HG03571 (cell line): Measurements from ENCODE around the gene ADAM8.

Experiments used
- ATAC-seq: cut with Tn5 transposase; IDR thresholded peaks from one replicate; pipeline ENCODE4 v1.9.1; 2021; ENCODE audit not compliant: unreplicated experiment

The ADAM8 gene

DNA sequence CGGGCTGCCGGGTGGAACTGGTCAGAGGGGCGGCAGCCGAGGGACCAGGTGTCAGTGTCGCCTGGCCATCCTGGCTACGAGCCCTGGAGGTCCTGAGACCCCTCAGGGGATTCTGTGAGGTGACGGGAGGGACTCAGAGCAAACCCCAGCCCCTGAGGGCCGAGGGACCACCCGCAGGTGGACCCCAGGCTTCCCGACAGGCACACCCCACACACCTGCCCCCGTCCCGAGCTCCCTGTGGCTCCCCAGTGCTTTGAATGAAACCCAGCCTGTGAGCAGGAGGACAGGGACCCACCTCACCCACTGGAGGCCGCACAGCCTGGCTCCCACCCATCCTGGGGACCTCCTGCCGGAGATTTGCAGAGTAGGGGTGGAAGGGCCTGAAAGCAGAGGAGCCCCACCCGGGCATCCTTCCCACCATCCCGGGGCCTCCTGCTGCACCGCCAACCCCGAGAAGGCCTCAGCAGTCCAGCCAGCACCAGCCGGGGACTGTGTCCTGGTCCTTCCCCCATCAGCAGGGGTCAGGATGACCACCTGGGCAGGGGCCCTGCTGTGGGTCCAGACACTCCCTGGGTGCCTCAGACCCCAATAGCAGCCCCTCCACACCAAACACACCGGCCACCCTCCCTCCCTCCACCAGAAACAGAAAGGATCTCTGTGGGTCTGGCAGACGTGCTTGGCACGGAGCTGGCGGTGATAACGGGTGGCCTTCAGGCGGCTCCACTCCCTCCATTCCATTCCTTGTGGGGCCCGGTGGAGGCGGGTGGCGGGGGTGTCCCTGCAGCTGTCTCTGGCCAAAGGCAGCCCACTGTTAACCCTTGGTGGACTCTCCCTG is 25.1 kb downstream of the ADAM8 start:
- ATAC-seq, result no peak

DNA sequence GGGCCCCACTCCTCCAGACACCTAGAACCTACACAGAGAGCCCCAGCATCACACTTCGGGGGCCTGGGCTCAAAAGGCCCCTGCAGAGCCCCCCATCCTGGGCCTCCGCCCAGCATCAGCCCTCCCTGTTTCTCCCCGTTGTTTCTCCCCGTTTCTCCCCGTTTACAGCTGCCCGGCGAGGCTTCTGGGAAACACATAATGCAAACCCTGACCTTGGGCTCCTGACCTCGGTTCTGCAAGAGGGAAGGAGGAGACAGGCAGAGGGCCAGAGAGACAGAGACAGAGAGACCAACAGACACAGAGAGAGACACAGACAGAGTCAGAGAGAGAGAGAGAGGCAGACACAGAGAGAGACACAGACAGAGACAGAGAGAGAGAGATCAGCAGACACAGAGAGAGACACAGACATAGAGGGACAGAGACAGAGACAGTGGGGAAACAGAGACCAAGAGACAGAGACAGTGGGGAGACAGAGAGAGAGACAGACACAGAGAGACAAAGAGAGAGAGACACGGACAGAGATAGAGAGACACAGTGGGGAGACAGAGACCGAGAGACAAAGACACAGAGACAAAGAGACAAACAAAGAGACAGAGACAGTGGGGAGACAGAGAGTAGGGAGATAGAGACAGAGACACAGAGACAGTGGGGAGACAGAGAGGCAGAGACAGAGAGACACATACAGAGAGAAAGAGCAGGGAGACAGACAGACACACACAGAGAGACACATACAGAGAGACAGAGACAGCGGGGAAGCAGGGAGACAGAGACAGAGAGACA is 26.5 kb downstream of the ADAM8 start:
- no peak for ATAC-seq

DNA sequence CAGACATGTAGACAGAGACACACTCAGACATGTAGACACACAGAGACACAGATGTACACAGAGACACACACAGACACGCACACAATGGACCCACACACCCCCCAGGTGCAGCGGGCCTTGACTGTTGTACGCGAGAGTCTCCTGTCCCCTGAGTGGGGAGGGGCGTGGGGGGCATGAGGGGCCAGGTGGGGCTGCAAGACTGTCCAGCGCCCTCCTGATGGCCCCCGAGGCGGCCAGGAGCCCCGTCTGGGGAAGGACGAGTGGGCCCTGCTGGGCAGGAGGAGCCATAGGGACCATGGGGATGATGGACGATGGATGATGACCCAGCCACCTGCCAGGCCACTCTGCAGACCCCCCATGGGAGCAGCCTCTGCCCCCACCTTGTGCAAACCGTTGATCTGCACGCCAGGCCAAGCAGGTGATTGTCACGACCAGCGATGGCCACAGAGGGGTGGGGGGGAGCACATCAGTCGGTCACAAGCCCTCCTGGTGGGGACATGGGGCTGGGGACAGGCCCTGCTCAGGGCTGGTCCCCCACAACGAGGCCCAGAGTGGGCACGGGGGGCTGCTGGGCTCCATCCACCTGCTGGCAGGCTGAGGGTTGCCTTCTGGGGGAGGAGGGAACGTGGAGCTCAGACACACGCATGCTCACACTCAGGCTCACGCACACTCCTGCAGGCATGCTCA is 27.4 kb downstream of the ADAM8 start:
- no peak for ATAC-seq

GRCh38 chr10:133248334-133248715 is 28.3 kb downstream of the ADAM8 start:
- ATAC-seq, result no peak

DNA sequence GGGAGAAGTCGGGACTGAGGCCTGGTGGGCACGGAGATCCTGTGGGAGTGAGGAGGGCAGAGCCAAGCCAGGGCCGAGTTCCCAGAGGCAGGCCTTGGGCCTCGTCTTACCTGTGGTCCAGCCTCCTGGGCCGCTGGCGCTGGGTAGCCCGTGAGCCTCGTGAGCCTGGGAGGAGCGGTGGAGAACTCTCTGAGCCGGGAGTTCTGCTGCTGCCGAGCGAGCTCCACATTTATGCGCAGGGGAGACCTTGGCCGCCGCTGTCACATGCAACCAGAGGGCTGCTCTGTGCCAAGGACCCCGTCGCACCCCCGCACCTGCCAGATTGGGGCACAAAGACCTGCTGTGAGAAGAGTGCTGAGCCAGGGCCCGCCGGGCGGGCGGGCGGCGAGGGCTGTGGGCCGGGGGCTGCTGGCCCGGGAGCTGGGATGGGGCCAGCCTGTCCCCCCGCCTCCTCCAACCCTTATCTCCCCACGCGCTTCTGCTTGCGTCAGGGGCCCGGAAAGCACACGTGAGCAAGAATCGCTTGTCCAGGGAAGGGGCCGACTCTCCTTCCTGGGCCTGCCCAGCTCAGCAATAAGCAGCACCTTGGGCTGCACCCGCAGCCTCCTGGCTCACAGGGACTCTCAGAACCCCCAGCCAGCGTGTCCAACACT is 28.9 kb downstream of the ADAM8 start:
- ATAC-seq, result no peak

DNA sequence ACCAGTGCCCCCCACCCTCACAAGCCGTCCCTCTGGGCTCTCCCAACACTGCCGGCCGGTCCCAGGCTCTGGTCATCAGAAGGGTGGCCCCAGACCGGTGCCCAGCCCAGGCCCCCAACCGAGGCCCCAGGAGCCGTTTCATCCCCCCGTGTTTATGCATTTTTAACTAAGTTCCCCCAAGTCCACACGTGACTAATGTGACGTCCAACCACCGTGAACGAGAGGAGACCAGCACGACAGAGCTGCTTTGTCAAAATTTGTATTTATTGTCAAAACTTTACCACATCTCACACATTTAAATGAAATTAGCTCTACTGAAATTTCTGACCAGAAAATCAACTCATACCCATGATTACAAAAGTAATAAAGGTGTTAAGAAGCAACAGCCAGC is 30.4 kb downstream of the ADAM8 start:
- ATAC-seq, result no peak

GRCh38 chr10:133245439-133246235 is 31.0 kb downstream of the ADAM8 start:
- ATAC-seq, result no peak

- ATAC-seq, result no peak
Observed at GRCh38 chr10:133243593-133243992, 33.1 kb downstream of the ADAM8 start.

GRCh38 chr10:133242611-133243356 is 33.9 kb downstream of the ADAM8 start:
- no peak for ATAC-seq

DNA sequence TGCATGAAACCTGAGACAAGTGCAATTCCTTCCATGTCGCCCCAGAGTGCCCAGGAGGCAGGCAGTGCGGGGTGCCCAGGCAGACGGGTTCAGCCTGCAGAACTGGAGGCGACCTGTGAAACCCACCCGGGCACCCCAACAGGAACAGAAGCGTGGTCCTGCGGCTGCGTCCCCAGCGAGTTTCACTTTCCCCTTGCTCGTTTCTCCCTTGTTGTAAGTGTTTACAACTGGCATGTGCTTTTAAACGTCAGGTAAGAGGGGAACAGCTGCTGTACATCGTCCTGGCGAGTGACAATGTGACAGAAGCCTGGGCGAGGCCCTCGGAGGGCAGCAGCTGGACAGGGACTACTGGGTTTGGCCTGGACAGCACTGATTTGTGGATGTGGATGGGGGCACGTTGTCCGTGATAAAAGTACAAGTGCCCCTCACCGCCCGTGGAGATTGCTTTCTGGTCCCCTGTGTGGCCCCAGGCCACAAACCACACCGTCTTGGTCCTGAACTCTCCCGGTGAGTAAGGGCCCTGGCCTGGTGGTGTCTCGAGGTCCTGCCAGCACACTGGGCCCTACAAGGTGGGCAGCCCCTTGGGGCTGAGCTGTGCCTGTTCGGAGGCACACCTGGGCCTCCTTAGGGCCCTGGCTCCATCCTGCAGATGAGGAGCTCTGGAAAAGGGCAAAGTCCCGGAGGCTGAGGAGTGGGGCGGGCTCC is 35.0 kb downstream of the ADAM8 start:
- peak; percentile 47 for ATAC-seq

- no peak for ATAC-seq
Observed at GRCh38 chr10:133239990-133240389, 36.7 kb downstream of the ADAM8 start.

- ATAC-seq, result no peak
Observed at GRCh38 chr10:133238466-133238804, 38.2 kb downstream of the ADAM8 start.

DNA sequence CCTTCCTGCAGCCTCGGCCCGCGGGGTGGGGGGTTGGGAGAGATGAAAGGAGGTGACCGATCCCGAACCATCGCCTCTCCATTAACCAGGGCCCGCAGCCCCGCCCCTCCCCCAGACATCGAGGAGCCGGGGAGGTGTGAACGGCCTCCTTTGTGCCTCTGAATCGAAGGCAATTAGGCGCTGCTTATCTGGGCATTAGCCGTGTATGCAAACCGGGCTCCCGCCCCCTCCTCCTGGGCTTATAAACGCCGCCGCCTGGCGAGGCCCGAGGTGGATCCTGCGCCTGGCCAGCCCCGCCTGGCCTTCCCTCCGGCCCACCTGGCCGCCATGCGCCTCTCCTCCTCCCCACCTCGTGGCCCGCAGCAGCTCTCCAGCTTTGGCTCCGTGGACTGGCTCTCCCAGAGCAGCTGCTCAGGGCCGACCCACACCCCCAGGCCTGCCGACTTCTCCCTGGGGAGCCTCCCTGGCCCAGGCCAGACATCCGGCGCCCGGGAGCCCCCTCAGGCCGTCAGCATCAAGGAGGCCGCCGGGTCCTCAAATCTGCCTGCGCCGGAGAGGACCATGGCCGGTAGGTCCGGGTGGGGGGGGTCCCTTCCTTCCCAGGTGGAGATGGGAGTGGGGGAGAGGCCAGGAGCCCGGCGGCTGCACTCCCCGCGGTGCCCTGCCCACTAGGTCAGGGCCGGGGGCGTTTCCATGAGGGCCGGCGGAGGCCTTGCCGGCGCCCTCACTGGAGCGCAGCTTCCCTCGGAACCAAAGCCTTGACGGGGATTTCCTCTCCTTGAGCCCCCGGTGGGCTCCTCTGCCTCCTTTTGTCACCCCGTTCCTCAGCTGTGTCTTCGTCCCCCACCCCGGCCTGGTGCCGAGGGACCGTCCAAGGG is 38.8 kb downstream of the ADAM8 start, which contains the start of gene VENTX:
TSS of gene VENTX (plus strand) at position 268 of the 878 bp plus-strand sequence. CDS start at position 328, 60 bp downstream.
- ATAC-seq, result no peak

DNA sequence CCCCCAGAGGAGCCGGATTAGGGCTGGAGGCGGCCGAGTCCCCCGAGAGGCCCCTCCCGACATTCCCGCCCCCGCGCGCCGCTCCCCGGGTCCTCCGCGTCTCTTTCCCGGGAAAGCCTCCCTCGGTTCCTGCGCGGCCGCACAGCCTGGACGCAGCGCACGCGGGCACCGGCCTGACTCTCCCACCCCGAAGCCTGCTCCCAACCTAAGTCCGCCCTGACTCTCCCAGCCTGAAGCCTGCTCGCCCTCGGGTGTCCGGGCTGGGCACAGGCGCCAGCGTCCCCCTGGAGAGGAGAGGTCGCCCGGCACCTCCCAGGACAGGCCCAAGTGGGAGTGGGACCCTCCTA is 39.5 kb downstream of the ADAM8 start:
- no peak for ATAC-seq

DNA sequence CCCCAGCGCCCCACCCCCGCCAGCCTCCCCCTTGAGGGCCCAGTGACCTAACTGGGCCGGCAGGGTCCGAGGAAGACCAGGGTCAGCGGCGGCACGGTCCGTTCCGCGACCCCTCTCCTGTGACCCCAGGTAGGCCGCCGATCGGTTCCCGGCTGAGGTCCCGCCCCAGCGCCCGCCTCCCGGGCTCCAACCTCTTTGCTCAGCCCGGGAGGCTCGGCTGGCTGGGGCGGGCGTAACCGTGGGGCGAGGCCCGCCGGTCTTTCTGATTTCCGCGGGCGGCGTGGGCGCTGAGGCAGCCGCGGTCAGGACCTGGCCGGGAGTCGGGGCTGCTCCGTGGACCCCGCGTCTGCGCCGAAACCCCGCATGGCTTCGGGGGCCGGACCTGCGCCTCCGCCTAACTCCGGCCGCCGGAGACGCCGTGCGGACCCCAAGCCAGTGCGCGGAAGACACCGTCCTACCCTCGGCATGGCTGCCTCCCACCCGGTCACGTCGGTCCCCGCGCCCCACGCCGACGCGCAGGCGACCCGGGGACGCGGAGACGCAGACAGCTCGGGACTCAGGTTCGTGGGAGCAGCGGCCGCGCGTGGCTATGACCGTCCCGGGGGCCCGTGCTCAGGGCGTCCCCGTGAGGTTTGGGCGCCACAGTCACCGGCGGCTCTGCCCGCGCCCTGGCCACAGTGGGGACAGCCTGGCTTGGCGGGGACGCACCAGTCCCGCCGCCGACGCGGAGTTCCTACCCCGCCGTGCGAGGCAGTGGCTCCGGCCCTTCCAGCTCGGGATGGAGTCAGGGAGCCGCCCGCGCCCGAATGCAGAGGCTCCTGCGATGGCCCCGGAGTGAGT is 40.0 kb downstream of the ADAM8 start:
- no peak for ATAC-seq

DNA sequence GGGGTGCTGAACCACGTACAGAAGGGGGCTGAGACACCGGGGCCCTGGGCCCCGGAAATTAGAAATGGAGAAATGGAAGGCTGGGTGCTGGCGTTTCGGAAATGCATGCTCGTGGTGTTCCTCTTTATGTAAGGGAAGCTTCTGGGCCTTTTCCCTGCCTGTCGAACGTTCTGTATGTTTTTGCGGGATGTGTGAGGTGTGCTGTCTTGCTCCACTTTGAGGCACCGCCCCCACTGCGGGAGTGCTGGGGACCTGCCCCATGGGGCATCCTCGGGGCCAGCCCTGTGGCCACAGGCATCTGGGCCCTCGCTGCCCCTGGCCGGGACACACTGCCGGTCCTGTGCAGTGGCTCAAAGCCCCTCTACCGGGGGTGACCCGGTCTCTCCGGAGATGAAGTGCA is 40.7 kb downstream of the ADAM8 start:
- ATAC-seq, result no peak

- no peak for ATAC-seq
Observed at GRCh38 chr10:133235265-133235855, 41.3 kb downstream of the ADAM8 start.
